WTC11 (cell line): ENCODE measurements around the gene MEIS2.

ENCODE experiments used
- CTCF ChIP-seq: fragments of 200-600 bp; IDR thresholded peaks from 2 replicates; pipeline ENCODE4 v1.8.0; 2022; ENCODE audit warnings: antibody characterized with exemption
- ETV6 ChIP-seq: sonication (generic); formaldehyde crosslinking; IDR thresholded peaks from 2 replicates; pipeline ENCODE4 v1.8.1; 2022; ENCODE audit warnings: mild to moderate bottlenecking, missing genetic modification reagents
- SP1 ChIP-seq: sonication (generic); formaldehyde crosslinking; conservative IDR thresholded peaks from 2 replicates; pipeline ENCODE4 v1.8.1; 2022; ENCODE audit warnings: missing genetic modification reagents
- TEAD4 ChIP-seq: sonication (generic); formaldehyde crosslinking; IDR thresholded peaks from 2 replicates; pipeline ENCODE4 v1.8.0; 2022; ENCODE audit warnings: mild to moderate bottlenecking, missing genetic modification reagents
- USF2 ChIP-seq: sonication (generic); formaldehyde crosslinking; IDR thresholded peaks from 2 replicates; pipeline ENCODE4 v1.8.1; 2023; ENCODE audit warnings: mild to moderate bottlenecking, missing genetic modification reagents, moderate library complexity
- ZNF219 ChIP-seq: sonication (generic); formaldehyde crosslinking; IDR thresholded peaks from 2 replicates; pipeline ENCODE4 v1.8.0; 2023; ENCODE audit warnings: missing genetic modification reagents, mild to moderate bottlenecking, borderline replicate concordance
- ZNF416 ChIP-seq: fragments of 250-450 bp; sonication (Bioruptor Pico); IDR thresholded peaks from 2 replicates; pipeline ENCODE4 v1.9.0; 2021; ENCODE audit warnings: mild to moderate bottlenecking, inconsistent platforms

GRCh38 chr15:37041042-37041441 is 59.3 kb downstream of the MEIS2 start:
- TF ChIP-seq SP1 (CRISPR knock-in tag) (no peak), CTCF (no peak), ETV6 (CRISPR knock-in tag) (no peak), TEAD4 (CRISPR knock-in tag) (no peak), ZNF219 (no peak), ZNF416 (CRISPR knock-in tag) (no peak), USF2 (no peak)
